Liver (tissue), 9 donors: Measurements from ENCODE around the gene AKT2. TPM values are rescaled to one million over a fixed set of nuclear protein-coding genes. Genes with fewer than 3 reads are reported as not detected.

Source experiments
- DNase-seq: peaks from one replicate; pipeline ENCODE4 v3.0.0-alpha.2; 2017; ENCODE audit warnings: low spot score
- H3K27ac ChIP-seq, 2 donors: one replicate each; pipeline ENCODE4 v1.7.0; 2013; ENCODE audit warnings: inconsistent platforms in 2 of 2, low read length in 2 of 2, control low read depth in 1 of 2, low read depth in 1 of 2, mild to moderate bottlenecking in 1 of 2
- H3K27me3 ChIP-seq, 4 donors: one replicate each; pipeline versions ENCODE4 v1.6.1 to v1.7.0; 2013; ENCODE audit warnings: low read length in 3 of 4, inconsistent platforms in 1 of 4, mild to moderate bottlenecking in 1 of 4, moderate library complexity in 1 of 4; ENCODE audit not compliant: control insufficient read depth in 4 of 4, insufficient read depth in 4 of 4
- H3K36me3 ChIP-seq, 4 donors: one replicate each; pipeline versions ENCODE4 v1.6.1 to v1.7.0; 2013; ENCODE audit warnings: low read length in 3 of 4, mild to moderate bottlenecking in 3 of 4, low read depth in 1 of 4, moderate library complexity in 1 of 4; ENCODE audit not compliant: control insufficient read depth in 4 of 4, insufficient read depth in 3 of 4
- H3K4me1 ChIP-seq, 4 donors: one replicate each; pipeline versions ENCODE4 v1.6.1 to v1.7.0; 2013; ENCODE audit warnings: low read length in 3 of 4, mild to moderate bottlenecking in 3 of 4, moderate library complexity in 1 of 4; ENCODE audit not compliant: control insufficient read depth in 4 of 4, insufficient read depth in 4 of 4
- H3K4me3 ChIP-seq, 3 donors: one replicate each; pipeline versions ENCODE4 v1.6.1 to v1.7.0; 2013; ENCODE audit warnings: low read length in 3 of 3, control low read depth in 1 of 3, low read depth in 1 of 3, mild to moderate bottlenecking in 1 of 3
- H3K9ac ChIP-seq, 2 donors: one replicate each; pipeline ENCODE4 v1.7.0; 2013; ENCODE audit warnings: low read length in 2 of 2, mild to moderate bottlenecking in 2 of 2, moderate library complexity in 2 of 2, control low read depth in 1 of 2, low read depth in 1 of 2
- H3K9me3 ChIP-seq, 4 donors: one replicate each; pipeline versions ENCODE4 v1.6.1 to v1.7.0; 2013; ENCODE audit warnings: low read length in 3 of 4; ENCODE audit not compliant: control insufficient read depth in 4 of 4
- ATF3 ChIP-seq: IDR thresholded peaks from 2 replicates; pipeline ENCODE4 v1.6.1; 2016; ENCODE audit warnings: antibody characterized with exemption
- CTCF ChIP-seq: fragments of 150-350 bp; IDR thresholded peaks from 2 replicates; pipeline ENCODE4 v1.5.1; 2017; ENCODE audit warnings: improper control_type of control experiment, low read depth, low read length; ENCODE audit not compliant: missing input control
- EGR1 ChIP-seq, 2 donors: IDR thresholded peaks; 2 replicates each; pipeline ENCODE4 v1.6.1; 2016 to 2018; ENCODE audit warnings: antibody characterized with exemption in 2 of 2, low read depth in 2 of 2
- FOXA1 ChIP-seq: IDR thresholded peaks from 2 replicates; pipeline ENCODE4 v1.6.1; 2016; ENCODE audit warnings: antibody characterized with exemption
- FOXA2 ChIP-seq: IDR thresholded peaks from 2 replicates; pipeline ENCODE4 v1.6.1; 2016; ENCODE audit warnings: antibody characterized with exemption
- GABPA ChIP-seq, 2 donors: IDR thresholded peaks in 1 of 2; conservative IDR thresholded peaks in 1 of 2; 2 replicates each; pipeline ENCODE4 v1.6.1; 2016; ENCODE audit warnings: antibody characterized with exemption in 2 of 2, mild to moderate bottlenecking in 1 of 2, moderate library complexity in 1 of 2
- HNF4A ChIP-seq, 2 donors: conservative IDR thresholded peaks; 2 replicates each; pipeline ENCODE4 v1.6.1; 2016; ENCODE audit warnings: antibody characterized with exemption in 2 of 2, mild to moderate bottlenecking in 2 of 2
- HNF4G ChIP-seq: IDR thresholded peaks from 2 replicates; pipeline ENCODE4 v1.6.1; 2016; ENCODE audit warnings: antibody characterized with exemption
- JUND ChIP-seq, 2 donors: IDR thresholded peaks; 2 replicates each; pipeline ENCODE4 v1.6.1; 2016; ENCODE audit warnings: antibody characterized with exemption in 2 of 2
- MAX ChIP-seq: IDR thresholded peaks from 2 replicates; pipeline ENCODE4 v1.6.1; 2016; ENCODE audit warnings: antibody characterized with exemption
- NR2F2 ChIP-seq: IDR thresholded peaks from 2 replicates; pipeline ENCODE4 v1.6.1; 2016; ENCODE audit warnings: antibody characterized with exemption
- RAD21 ChIP-seq, 2 donors: IDR thresholded peaks; 2 replicates each; pipeline ENCODE4 v1.6.1; 2016; ENCODE audit warnings: antibody characterized with exemption in 2 of 2, mild to moderate bottlenecking in 2 of 2
- REST ChIP-seq: IDR thresholded peaks from 2 replicates; pipeline ENCODE4 v1.6.1; 2016; ENCODE audit warnings: antibody characterized with exemption, mild to moderate bottlenecking
- RXRA ChIP-seq, 2 donors: IDR thresholded peaks; 2 replicates each; pipeline ENCODE4 v1.6.1; 2017 to 2018; ENCODE audit warnings: antibody characterized with exemption in 2 of 2, mild to moderate bottlenecking in 1 of 2
- SP1 ChIP-seq: IDR thresholded peaks from 2 replicates; pipeline ENCODE4 v1.6.1; 2018; ENCODE audit warnings: antibody characterized with exemption, mild to moderate bottlenecking
- TAF1 ChIP-seq: conservative IDR thresholded peaks from 2 replicates; pipeline ENCODE4 v1.6.1; 2016; ENCODE audit warnings: antibody characterized with exemption, mild to moderate bottlenecking
- YY1 ChIP-seq: IDR thresholded peaks from 2 replicates; pipeline ENCODE4 v1.6.1; 2016; ENCODE audit warnings: antibody characterized with exemption, mild to moderate bottlenecking
- ZBTB33 ChIP-seq: IDR thresholded peaks from 2 replicates; pipeline ENCODE4 v1.6.1; 2016; ENCODE audit warnings: antibody characterized with exemption
- WGBS: extraction: QIAGEN DNeasy Blood & Tissue Kit; methylation state at CpG from one replicate; pipeline ENCODE4 v1.1.7; 2013; 5-methylcytosine and 5-hydroxymethylcytosine counted together
- polyA plus RNA-seq, 2 donors: library from polyadenylated mRNA; stranded (reverse) in 1 of 2; unstranded in 1 of 2; fragments of 200-250 nt in 1 of 2; fragments of >200 nt in 1 of 2; fragmentation: Nextera tagmentation in 1 of 2; extraction: Ambion mirVana in 1 of 2; gene quantifications; one replicate each; pipeline versions ENCODE4 v1.2.1 to v1.2.3, GENCODE V29; 2013 to 2015
- total RNA-seq, 2 donors: library from RNA; depleted of rRNA; stranded (reverse); fragments of >200 nt; gene quantifications; one replicate each; pipeline ENCODE4 v1.2.3, GENCODE V29; 2014
- donor health status: healthy.
- donor health status: healthy.
- donor health status: healthy.
- donor health status: healthy.
- donor health status: healthy.

The AKT2 gene
- total and polyA plus RNA-seq, 4 donors: 23.2 to 110 (median 60.4) TPM

GRCh38 chr19:40198272-40198990, 86.7 kb downstream of the AKT2 start:
- Histone ChIP-seq H3K9me3 (no peaks in the 10 kb centered on the region), H3K36me3 (peaks cover 0 to 2% (median 0%) of the 10 kb centered on the region in 4 donors), H3K27me3 (no peaks in the 10 kb centered on the region), H3K4me3 (no peak overlapping the region), H3K4me1 (no peaks in the 10 kb centered on the region), H3K9ac (no peak overlapping the region), H3K27ac (no peak overlapping the region)
- no peak for DNase-seq
- TF ChIP-seq GABPA (IDR thresholded peaks at IDR 0.05 in 1 of 2, conservative IDR thresholded peaks at IDR 0.05 in 1 of 2) (no peak), FOXA1 (no peak), SP1 (no peak), ATF3 (no peak), YY1 (no peak), RXRA (IDR thresholded peaks at IDR 0.05) (no peak), HNF4A (conservative IDR thresholded peaks at IDR 0.05) (no peak)
- WGBS: 96% methylated on average over 29 of the region's 29 CpGs

GRCh38 chr19:40193587-40193849, 91.6 kb downstream of the AKT2 start:
- Histone ChIP-seq H3K4me3 (no peak overlapping the region), H3K27ac (no peak overlapping the region), H3K9ac (no peak overlapping the region), H3K36me3 (no peaks in the 10 kb centered on the region), H3K9me3 (no peaks in the 10 kb centered on the region), H3K27me3 (no peaks in the 10 kb centered on the region), H3K4me1 (peaks cover 0 to 15% (median 5%) of the 10 kb centered on the region in 4 donors)
- 91% methylated on average over 3 of the region's 3 CpGs for WGBS
- TF ChIP-seq CTCF (no peak), ZBTB33 (no peak), HNF4A (conservative IDR thresholded peaks at IDR 0.05) (no peak), EGR1 (IDR thresholded peaks at IDR 0.05; ENCODE audit: low read depth in 2 of 2) (no peak), REST (no peak), HNF4G (no peak), MAX (no peak), YY1 (no peak), RXRA (IDR thresholded peaks at IDR 0.05) (no peak), GABPA (IDR thresholded peaks at IDR 0.05 in 1 of 2, conservative IDR thresholded peaks at IDR 0.05 in 1 of 2) (no peak), TAF1 (no peak), RAD21 (IDR thresholded peaks at IDR 0.05) (no peak), ATF3 (no peak), JUND (IDR thresholded peaks at IDR 0.05) (no peak), SP1 (no peak), FOXA2 (no peak), FOXA1 (no peak), NR2F2 (no peak)
- no peak for DNase-seq
